ENCODE data around the gene KSR1. TPM values are rescaled to one million over a fixed set of nuclear protein-coding genes. Genes with fewer than 3 reads are reported as not detected.

Gene KSR1
- total RNA-seq, 2 experiments from 2014 or later: 44.4 to 47.6 TPM

DNA sequence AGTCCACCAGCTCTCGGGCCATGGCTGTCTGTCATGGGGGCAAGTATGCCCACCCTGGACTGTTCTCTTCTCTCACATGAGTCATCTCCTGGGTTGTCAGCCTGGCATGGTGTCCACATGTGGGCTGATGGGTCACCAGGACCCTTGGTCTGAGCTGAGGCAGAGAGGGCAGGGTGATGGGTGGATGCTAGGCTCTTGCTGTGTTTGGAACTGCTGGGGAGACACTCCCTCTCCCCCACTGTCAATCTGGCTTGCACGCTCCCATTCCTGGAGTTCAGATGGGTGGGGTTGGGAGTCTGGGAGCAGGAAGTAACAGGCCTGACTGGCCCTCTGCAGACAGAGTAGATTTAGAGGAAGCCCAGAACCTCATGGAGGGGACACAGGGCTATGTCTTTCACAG is 28.9 kb downstream of the KSR1 start:
- H3K27ac Mint-ChIP-seq: no peak overlapping the region
- peaks cover 15% of the 10 kb centered on the region for H3K36me3 Mint-ChIP-seq (ENCODE audit: low read depth)
- no peaks in the 10 kb centered on the region for H3K9me3 Mint-ChIP-seq
- POLR2A ChIA-PET: no interaction called here
- CTCF ChIA-PET: no interaction called here
- H3K4me1 Mint-ChIP-seq: peaks cover 30% of the 10 kb centered on the region
- H3K27me3 Mint-ChIP-seq: no peaks in the 10 kb centered on the region
- DNase-seq: no peak
- no peak overlapping the region for H3K4me3 Mint-ChIP-seq

DNA sequence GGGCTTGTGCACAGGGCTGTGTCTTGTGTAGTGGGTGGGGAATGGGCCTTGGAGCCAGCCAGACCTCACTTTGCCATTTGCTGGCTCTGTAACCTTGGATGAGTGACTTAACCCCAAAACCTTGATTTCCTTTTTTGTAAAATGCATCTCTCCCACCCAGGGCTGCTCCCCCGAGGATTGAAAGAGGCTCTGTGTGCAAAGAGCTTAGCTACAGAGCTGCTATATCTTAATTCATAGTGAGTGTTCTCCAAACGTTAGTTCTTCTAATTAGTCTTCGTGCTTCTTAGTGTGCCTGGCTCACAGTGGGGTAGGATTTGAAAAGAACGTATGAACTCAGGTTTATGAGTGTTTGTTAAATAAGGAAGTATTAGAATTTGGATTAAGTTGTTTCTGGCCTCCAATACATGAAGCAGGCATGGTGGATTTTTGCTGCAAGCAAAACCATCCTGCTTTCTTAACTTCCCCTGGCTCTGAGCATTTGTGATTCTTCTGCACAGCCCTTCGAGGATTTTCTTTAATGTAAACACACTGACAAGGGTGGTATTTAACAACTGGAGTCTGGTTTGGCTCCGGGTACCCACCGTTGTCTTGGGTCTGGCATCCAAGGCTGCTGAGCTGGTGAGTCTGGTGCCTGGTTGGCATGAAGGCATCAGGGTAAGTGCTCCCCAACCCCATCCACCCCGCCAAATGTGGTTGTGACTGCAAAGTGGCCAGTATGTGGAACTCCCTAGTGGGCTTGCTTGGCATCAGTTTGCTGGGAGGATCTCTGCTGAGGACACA is 29.7 kb downstream of the KSR1 start:
- Mint-ChIP-seq H3K27ac (no peak overlapping the region), H3K36me3 (ENCODE audit: low read depth) (peaks cover 15% of the 10 kb centered on the region), H3K4me1 (peaks cover 24% of the 10 kb centered on the region), H3K4me3 (no peak overlapping the region), H3K9me3 (no peaks in the 10 kb centered on the region), H3K27me3 (no peaks in the 10 kb centered on the region)
- CTCF ChIA-PET: no interaction called here
- no peak for DNase-seq
- POLR2A ChIA-PET: no interaction called here

DNA sequence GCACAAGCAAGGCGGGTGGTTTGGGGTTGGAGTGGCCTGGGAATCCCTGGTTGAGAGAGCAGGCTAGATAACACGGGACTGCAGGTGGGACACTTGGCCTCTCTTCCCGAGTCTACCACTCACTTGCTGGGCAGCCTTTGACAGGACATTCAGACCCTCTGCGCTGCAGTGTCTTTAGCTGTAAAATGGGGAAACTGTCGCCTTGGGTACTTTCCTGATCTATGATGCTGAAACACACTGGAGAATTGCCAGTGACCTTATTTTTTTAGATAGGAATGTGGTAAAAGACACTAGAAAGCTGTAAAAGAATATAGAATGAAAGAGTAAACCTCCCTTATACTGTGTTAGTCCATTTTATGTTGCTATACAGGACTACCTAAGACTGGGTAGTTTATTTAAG is 30.5 kb downstream of the KSR1 start:
- Mint-ChIP-seq H3K27me3 (no peaks in the 10 kb centered on the region), H3K27ac (no peak overlapping the region), H3K4me1 (peaks cover 18% of the 10 kb centered on the region), H3K9me3 (no peaks in the 10 kb centered on the region), H3K36me3 (ENCODE audit: low read depth) (peaks cover 15% of the 10 kb centered on the region), H3K4me3 (no peak overlapping the region)
- DNase-seq: no peak
- ChIA-PET POLR2A (interaction anchor here (1.6 kb wide), 1 partner anchor 20 kb away, joined by 3 read pairs; no protein-coding TSS in a partner anchor), CTCF (no interaction called here)

DNA sequence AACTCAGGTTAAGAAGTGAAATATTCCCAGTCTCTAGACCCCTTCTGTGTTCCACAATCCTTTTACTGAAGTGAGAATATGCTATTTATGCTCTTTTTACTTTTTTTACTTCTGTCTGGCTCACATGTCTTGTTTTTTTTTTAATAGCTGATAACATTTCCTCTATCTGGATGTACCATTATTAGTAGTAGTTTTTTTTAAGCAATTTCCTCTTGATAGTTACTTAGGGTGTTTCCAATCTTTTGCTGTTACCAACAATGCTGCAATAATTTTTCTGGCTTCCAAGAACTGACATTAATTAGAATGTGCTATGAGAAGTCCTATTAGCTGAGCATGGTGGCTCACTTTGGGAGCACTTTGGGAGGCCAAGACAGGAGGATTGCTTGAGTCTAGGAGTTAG is 32.0 kb downstream of the KSR1 start:
- H3K27me3 Mint-ChIP-seq: no peaks in the 10 kb centered on the region
- POLR2A ChIA-PET: interaction anchor here (1.6 kb wide), 1 partner anchor 22 kb away, joined by 3 read pairs; no protein-coding TSS in a partner anchor
- DNase-seq: no peak
- H3K36me3 Mint-ChIP-seq (ENCODE audit: low read depth): peaks cover 15% of the 10 kb centered on the region
- no peaks in the 10 kb centered on the region for H3K9me3 Mint-ChIP-seq
- CTCF ChIA-PET: no interaction called here
- H3K27ac Mint-ChIP-seq: no peak overlapping the region
- H3K4me3 Mint-ChIP-seq: no peak overlapping the region
- peaks cover 8% of the 10 kb centered on the region for H3K4me1 Mint-ChIP-seq

DNA sequence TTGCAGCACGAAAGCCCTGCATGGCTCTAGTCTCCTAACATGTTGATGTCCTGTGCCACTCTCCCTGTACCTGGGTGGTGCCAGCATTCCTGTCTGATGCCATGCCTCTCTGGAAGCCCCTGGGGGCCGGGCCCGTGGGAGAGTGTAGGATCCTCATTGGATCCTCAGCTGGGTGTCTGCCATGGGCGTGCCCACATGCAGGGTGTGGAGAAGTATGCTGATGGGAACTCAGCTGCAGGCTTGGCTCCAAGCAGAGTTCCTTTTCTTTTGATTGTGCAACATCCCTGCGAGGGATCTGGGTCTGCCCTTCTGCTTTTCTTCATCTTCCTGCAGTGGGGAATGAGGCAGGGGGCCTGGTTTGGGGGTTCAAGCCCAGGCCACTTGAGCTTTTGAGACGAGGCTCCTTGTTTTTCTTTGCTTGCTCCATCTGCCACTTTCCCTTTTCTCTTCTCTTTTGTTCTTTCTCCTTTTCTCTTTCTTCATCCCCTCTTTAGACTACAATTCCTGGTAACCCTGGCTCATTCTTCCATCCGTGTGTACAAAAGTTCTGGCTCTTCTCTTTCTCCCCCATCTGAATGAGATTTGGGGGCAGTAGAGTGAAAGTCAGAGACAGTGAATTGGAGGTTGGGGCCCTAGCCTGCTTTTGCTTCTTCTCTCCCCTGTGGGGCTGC is 32.9 kb downstream of the KSR1 start:
- Mint-ChIP-seq H3K36me3 (ENCODE audit: low read depth) (peaks cover 9% of the 10 kb centered on the region), H3K4me1 (peaks cover 8% of the 10 kb centered on the region), H3K9me3 (no peaks in the 10 kb centered on the region), H3K27ac (no peak overlapping the region), H3K27me3 (no peaks in the 10 kb centered on the region), H3K4me3 (no peak overlapping the region)
- CTCF ChIA-PET: no interaction called here
- POLR2A ChIA-PET: no interaction called here
- no peak for DNase-seq

DNA sequence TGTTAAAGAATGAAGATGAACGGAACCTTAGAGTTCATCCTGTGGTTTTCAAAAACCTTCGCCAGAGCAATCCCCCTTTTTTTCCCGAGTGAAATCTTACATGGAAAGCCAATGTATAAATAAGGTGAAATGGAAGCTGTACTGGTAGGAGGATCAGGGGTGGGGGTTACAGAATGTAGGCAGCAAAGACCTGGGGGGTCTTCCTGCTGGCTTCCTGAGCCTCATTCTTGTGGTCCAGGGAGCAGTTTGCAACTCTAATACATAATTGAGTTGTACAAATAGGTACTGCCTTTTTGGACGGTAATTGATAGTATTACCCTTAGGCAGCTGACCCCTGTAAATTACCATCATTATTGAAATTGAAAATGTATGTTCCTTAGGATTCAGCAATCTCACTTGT is 34.1 kb downstream of the KSR1 start:
- CTCF ChIA-PET: no interaction called here
- Mint-ChIP-seq H3K9me3 (no peaks in the 10 kb centered on the region), H3K27me3 (no peaks in the 10 kb centered on the region), H3K4me1 (peaks cover 8% of the 10 kb centered on the region), H3K4me3 (no peak overlapping the region), H3K36me3 (ENCODE audit: low read depth) (peaks cover 7% of the 10 kb centered on the region), H3K27ac (no peak overlapping the region)
- POLR2A ChIA-PET: no interaction called here
- no peak for DNase-seq

DNA sequence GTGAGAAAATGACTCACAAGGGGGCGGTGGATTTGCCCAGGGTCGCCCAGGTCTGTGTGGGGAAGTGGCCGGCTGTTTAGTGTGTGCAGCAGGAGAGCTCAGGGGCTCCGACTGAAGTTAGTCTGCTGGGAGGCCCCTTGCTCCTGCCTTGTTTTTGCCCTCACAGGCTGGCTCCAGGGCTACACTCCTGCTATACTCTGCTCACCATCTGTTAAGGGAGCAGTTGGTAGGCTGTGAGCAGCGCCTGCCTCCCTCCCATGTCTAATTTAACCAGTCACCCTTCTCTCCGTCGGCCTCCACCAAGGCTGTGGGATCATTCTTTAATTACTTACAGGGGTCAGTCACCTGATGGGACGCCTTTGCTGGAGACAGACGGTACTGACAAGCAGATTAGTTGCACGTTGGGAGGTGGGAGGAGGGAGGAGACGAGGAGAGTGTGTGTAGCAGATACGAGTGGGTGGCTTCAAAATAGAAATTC is 35.5 kb downstream of the KSR1 start:
- CTCF ChIA-PET: interaction anchor here (1.0 kb wide), 1 partner anchor 108 kb away, joined by 4 read pairs; no protein-coding TSS in a partner anchor
- H3K4me1 Mint-ChIP-seq: peaks cover 8% of the 10 kb centered on the region

DNA sequence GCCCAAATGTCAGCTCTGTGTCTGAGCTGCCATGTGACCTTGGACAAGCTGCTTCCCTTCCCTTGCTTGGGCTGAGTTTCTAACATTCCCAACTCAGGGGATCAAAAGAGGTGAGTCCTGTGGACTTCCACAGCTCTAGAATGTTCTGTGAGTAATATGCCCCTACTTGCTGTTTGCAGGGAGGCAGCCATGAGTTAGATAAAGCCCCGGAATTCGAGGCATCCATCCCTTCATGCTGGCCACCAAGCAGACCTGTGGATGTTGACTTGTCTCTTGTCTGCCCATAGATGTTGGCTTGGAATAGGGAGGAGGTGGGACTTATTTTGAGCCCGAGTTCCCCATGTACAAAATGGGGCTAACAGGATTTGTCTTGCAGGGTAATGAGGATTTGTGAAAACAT is 36.2 kb downstream of the KSR1 start:
- CTCF ChIA-PET: interaction anchor here (1.0 to 1.5 kb wide), 2 partner anchors 52 to 107 kb away, joined by 3 to 4 read pairs; no protein-coding TSS in a partner anchor
- peaks cover 10% of the 10 kb centered on the region for H3K36me3 Mint-ChIP-seq (ENCODE audit: low read depth)
- peaks cover 8% of the 10 kb centered on the region for H3K4me1 Mint-ChIP-seq
- POLR2A ChIA-PET: interaction anchor here (1.2 kb wide), 1 partner anchor 26 kb away, joined by 3 read pairs; no protein-coding TSS in a partner anchor
- H3K4me3 Mint-ChIP-seq: no peak overlapping the region
- DNase-seq: no peak
- H3K27ac Mint-ChIP-seq: no peak overlapping the region
- no peaks in the 10 kb centered on the region for H3K9me3 Mint-ChIP-seq
- no peaks in the 10 kb centered on the region for H3K27me3 Mint-ChIP-seq

More for the DNA sequence above, 35.5 kb downstream of the KSR1 start:
- no peaks in the 10 kb centered on the region for H3K27me3 Mint-ChIP-seq
- no peak for DNase-seq
- no peaks in the 10 kb centered on the region for H3K9me3 Mint-ChIP-seq
- H3K36me3 Mint-ChIP-seq (ENCODE audit: low read depth): peaks cover 4% of the 10 kb centered on the region
- POLR2A ChIA-PET: no interaction called here
- H3K27ac Mint-ChIP-seq: no peak overlapping the region
- H3K4me3 Mint-ChIP-seq: no peak overlapping the region

DNA sequence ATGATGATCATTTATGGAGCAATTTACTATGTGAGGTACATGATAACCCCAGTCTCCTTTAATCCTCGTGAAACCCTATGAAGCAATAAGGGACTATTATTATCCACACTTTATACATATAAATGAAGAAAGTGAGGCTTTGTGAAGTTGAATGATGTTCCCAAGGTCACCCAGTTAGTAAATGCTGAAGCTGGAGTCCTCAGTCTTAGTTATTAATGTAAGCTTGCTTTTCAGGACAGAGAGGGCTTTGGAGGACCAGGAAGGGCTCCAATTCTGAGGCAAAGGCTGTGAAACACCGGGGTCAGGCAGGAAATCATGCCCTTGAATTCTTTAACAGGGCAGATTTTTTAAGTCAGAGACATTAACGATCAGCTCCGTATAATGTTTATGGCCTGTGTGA is 36.8 kb downstream of the KSR1 start:
- peaks cover 8% of the 10 kb centered on the region for H3K4me1 Mint-ChIP-seq
- no peaks in the 10 kb centered on the region for H3K9me3 Mint-ChIP-seq
- H3K27ac Mint-ChIP-seq: no peak overlapping the region
- H3K36me3 Mint-ChIP-seq (ENCODE audit: low read depth): peaks cover 8% of the 10 kb centered on the region
- H3K4me3 Mint-ChIP-seq: no peak overlapping the region
- POLR2A ChIA-PET: interaction anchor here (0.9 to 1.2 kb wide), 2 partner anchors 26 to 51 kb away, joined by 3 read pairs; no protein-coding TSS in a partner anchor
- no peaks in the 10 kb centered on the region for H3K27me3 Mint-ChIP-seq
- CTCF ChIA-PET: interaction anchor here (1.5 kb wide), 1 partner anchor 51 kb away, joined by 3 read pairs; no protein-coding TSS in a partner anchor
- no peak for DNase-seq

DNA sequence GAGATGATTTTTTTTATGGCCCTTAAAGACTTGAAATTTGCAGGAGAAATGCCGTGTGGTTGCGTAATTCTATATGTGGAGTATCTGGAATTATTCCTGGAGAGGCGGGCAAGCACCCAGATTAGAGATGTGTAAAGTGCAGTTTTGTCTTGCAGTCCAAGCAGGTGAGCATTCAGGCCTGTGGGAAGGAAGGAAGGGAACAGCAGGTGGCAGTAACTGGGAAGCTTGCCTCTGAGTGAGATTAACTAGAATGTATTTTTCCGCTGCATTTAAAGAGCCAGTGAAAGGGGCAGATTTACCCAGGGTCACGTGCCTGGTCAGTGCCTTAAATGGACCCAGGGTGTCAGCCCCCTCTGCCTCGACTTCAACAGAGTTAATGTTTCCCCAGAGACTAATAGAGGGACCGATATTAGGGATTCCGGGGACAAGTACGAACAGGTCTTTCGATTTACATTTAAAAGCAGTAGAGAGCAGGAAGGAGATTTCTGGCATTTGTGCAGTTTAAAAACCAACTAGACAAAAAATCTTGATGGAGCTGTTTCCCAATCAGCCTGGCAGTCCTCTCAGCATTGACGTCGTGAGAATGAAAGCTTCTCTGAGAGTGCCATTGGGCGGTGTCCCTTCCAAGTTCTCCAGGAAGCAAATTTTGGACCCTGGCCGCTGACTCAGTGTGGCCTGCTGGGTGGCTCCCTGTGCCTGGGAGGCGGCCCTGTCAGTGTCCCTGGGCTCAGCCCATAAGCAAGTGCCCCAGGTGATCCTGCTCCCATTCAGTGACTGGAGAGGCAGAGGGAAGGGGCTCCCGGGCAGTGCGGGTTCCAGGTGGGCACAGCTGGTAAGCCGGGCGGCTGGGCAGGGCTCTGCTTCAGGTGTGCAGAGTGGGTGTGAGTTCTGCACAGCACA is 38.2 kb downstream of the KSR1 start:
- ChIA-PET CTCF (interaction anchor here (1.1 to 1.5 kb wide), 2 partner anchors 50 to 105 kb away, joined by 3 read pairs; no protein-coding TSS in a partner anchor), POLR2A (interaction anchor here (0.9 kb wide), 1 partner anchor 50 kb away, joined by 3 read pairs; no protein-coding TSS in a partner anchor)
- DNase-seq: no peak
- Mint-ChIP-seq H3K9me3 (peaks cover 5% of the 10 kb centered on the region), H3K36me3 (ENCODE audit: low read depth) (peaks cover 16% of the 10 kb centered on the region), H3K27ac (no peak overlapping the region), H3K27me3 (no peaks in the 10 kb centered on the region), H3K4me1 (peaks cover 5% of the 10 kb centered on the region), H3K4me3 (no peak overlapping the region)

DNA sequence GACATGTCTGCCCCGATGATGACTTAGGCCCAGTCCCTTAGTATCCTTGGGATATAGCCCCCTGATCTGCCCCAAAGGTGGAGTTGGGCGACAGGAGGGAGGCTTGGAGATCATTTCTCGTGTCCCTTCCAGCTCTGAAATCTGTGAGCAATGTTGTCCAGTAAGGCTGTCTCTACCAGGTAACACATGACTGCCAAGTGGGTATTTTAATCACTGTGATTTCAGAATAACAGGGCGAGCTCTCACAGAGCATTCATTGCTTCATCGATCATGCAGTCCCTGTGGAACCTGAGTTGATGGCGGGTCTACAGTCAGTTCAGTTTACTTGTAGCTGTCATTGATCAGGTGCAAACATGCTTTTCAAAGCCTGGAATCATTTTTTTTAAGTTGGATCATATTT is 39.2 kb downstream of the KSR1 start:
- no peak overlapping the region for H3K4me3 Mint-ChIP-seq
- no peaks in the 10 kb centered on the region for H3K27me3 Mint-ChIP-seq
- ChIA-PET CTCF (interaction anchor here (1.1 kb wide), 1 partner anchor 104 kb away, joined by 3 read pairs; no protein-coding TSS in a partner anchor), POLR2A (no interaction called here)
- H3K4me1 Mint-ChIP-seq: peaks cover 4% of the 10 kb centered on the region
- peaks cover 8% of the 10 kb centered on the region for H3K9me3 Mint-ChIP-seq
- no peak overlapping the region for H3K27ac Mint-ChIP-seq
- peaks cover 23% of the 10 kb centered on the region for H3K36me3 Mint-ChIP-seq (ENCODE audit: low read depth)
- no peak for DNase-seq

DNA sequence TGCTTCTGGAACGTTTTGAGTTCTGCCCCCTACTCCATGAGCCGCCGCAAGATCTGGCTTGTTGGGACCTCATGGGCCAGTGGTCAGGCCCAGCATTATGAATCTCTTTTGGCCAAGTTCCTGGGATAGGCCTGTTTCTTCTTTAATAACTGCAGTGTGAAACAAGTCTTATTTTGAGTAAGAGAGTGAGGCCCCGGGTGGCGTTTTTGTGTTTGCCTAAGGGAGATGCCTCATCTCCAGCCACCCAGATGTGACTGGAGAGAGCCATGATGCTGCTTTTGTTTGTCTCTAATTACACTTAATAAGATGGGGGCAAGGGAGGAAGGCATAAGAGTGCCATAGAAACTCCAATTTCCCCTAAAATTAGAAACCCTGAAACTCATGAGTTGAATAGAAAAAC is 39.8 kb downstream of the KSR1 start:
- H3K27ac Mint-ChIP-seq: no peak overlapping the region
- POLR2A ChIA-PET: no interaction called here
- no peaks in the 10 kb centered on the region for H3K27me3 Mint-ChIP-seq

More for the DNA sequence above, 39.8 kb downstream of the KSR1 start:
- Mint-ChIP-seq H3K4me3 (no peak overlapping the region), H3K9me3 (peaks cover 14% of the 10 kb centered on the region), H3K4me1 (peaks cover 2% of the 10 kb centered on the region), H3K36me3 (ENCODE audit: low read depth) (peaks cover 28% of the 10 kb centered on the region)
- no peak for DNase-seq
- CTCF ChIA-PET: no interaction called here

Measured in activated CD4-positive, alpha-beta memory T cell treated with anti-CD3 and anti-CD28 coated beads, Interleukin-2, amount 10 ng/mL, durations not matched to agents 7 days and 5 days (primary cell).